T-helper 22 cell (primary cell): ENCODE measurements around the gene MTOR.

Experiments used
- DNase-seq: peaks from one replicate; pipeline ENCODE4 v3.0.0-alpha.2; 2020; ENCODE audit warnings: low read depth

Gene MTOR

GRCh38 chr1:11061652-11062365, 200.5 kb downstream of the MTOR start:
- no peak for DNase-seq

GRCh38 chr1:11059968-11060830, 202.2 kb downstream of the MTOR start, which contains the start of gene SRM:
Gene SRM (minus strand): TSS chr1:11060018. CDS start chr1:11059943, 75 bp downstream.
- DNase-seq = peak; percentile 83

- no peak for DNase-seq
Measured at GRCh38 chr1:11059155-11059967, 203.0 kb downstream of the MTOR start.

- DNase-seq = no peak
Measured at GRCh38 chr1:11058595-11059154, 203.7 kb downstream of the MTOR start.

- DNase-seq = no peak
Measured at GRCh38 chr1:11058026-11058425, 204.3 kb downstream of the MTOR start.

- DNase-seq = no peak
Measured at GRCh38 chr1:11057477-11057876, 204.9 kb downstream of the MTOR start.
